KMS-11 (cell line): ENCODE measurements around the gene CERS4.

Source experiments
- H2AFZ ChIP-seq: fragments of 200-600 bp; sonication (generic); 2 replicates; pipeline ENCODE4 v1.6.1; 2016; ENCODE audit warnings: antibody characterized with exemption, mixed run types, low read depth
- H3K27ac ChIP-seq: fragments of 200-600 bp; sonication (generic); 2 replicates; pipeline ENCODE4 v1.6.1; 2016; ENCODE audit warnings: mild to moderate bottlenecking, mixed run types
- H3K27me3 ChIP-seq: fragments of 200-600 bp; sonication (generic); 2 replicates; pipeline ENCODE4 v1.6.1; 2017; ENCODE audit warnings: mild to moderate bottlenecking, low read depth, mixed run types, moderate library complexity; ENCODE audit not compliant: insufficient read depth
- H3K36me3 ChIP-seq: fragments of 200-600 bp; sonication (generic); 2 replicates; pipeline ENCODE4 v1.6.1; 2017; ENCODE audit warnings: mild to moderate bottlenecking, mixed run types; ENCODE audit not compliant: insufficient read depth
- H3K4me1 ChIP-seq: fragments of 200-600 bp; sonication (generic); 2 replicates; pipeline ENCODE4 v1.6.1; 2016; ENCODE audit warnings: mild to moderate bottlenecking, low read depth, mixed run types; ENCODE audit not compliant: poor library complexity, severe bottlenecking
- H3K4me2 ChIP-seq: fragments of 200-600 bp; sonication (generic); 2 replicates; pipeline ENCODE4 v1.7.0; 2016; ENCODE audit warnings: mild to moderate bottlenecking, mixed run types
- H3K4me3 ChIP-seq: fragments of 200-600 bp; sonication (generic); IDR thresholded peaks from 2 replicates; pipeline ENCODE4 v1.6.1; 2017; ENCODE audit warnings: low read depth, low read length, mixed read lengths; ENCODE audit not compliant: insufficient read depth
- H3K79me2 ChIP-seq: fragments of 200-600 bp; sonication (generic); 2 replicates; pipeline ENCODE4 v1.6.1; 2016; ENCODE audit warnings: low read depth, mixed run types; ENCODE audit not compliant: insufficient read depth
- H3K9ac ChIP-seq: fragments of 200-600 bp; sonication (generic); 2 replicates; pipeline ENCODE4 v1.6.1; 2016; ENCODE audit warnings: mild to moderate bottlenecking, mixed run types
- H4K20me1 ChIP-seq: fragments of 200-600 bp; sonication (generic); 2 replicates; pipeline ENCODE4 v1.6.1; 2016; ENCODE audit warnings: mild to moderate bottlenecking, mixed run types; ENCODE audit not compliant: insufficient read depth
- CTCF ChIP-seq: fragments of 200-600 bp; sonication (generic); conservative IDR thresholded peaks from 2 replicates; pipeline ENCODE4 v1.6.1; 2017; ENCODE audit warnings: low read depth, mild to moderate bottlenecking, antibody characterized with exemption, low read length, moderate library complexity, mixed read lengths

Gene CERS4

GRCh38 chr19:8240274-8241229 lies 31.4 kb downstream of the CERS4 start:
- H2AFZ ChIP-seq, result no peak overlapping the region
- H3K27ac ChIP-seq, result no peak overlapping the region
- H3K4me1 ChIP-seq, result no peaks in the 10 kb centered on the region
- H3K79me2 ChIP-seq, result no peaks in the 10 kb centered on the region
- no peak overlapping the region for H3K4me3 ChIP-seq
- H3K4me2 ChIP-seq, result no peak overlapping the region
- H3K27me3 ChIP-seq, result peaks cover 4% of the 10 kb centered on the region; the same call in 1 of the 2 replicates
- no peak for TF ChIP-seq CTCF
- no peak overlapping the region for H3K9ac ChIP-seq
- H4K20me1 ChIP-seq, result no peaks in the 10 kb centered on the region
- H3K36me3 ChIP-seq, result no peaks in the 10 kb centered on the region

- Histone ChIP-seq H2AFZ (no peak overlapping the region), H3K4me1 (no peaks in the 10 kb centered on the region), H3K9ac (no peak overlapping the region), H3K27me3 (peaks cover 7% of the 10 kb centered on the region; the same call in 1 of the 2 replicates), H3K79me2 (no peaks in the 10 kb centered on the region), H4K20me1 (no peaks in the 10 kb centered on the region), H3K27ac (no peak overlapping the region), H3K36me3 (no peaks in the 10 kb centered on the region), H3K4me2 (no peak overlapping the region), H3K4me3 (no peak overlapping the region)
- TF ChIP-seq CTCF, result no peak
These were observed 32.5 kb downstream of the CERS4 start for GRCh38 chr19:8241646-8242045.

GRCh38 chr19:8242211-8242821 lies 33.1 kb downstream of the CERS4 start:
- Histone ChIP-seq H3K4me2 (no peak overlapping the region), H3K4me3 (no peak overlapping the region), H3K9ac (no peak overlapping the region), H3K27ac (no peak overlapping the region), H3K36me3 (no peaks in the 10 kb centered on the region), H3K4me1 (no peaks in the 10 kb centered on the region), H2AFZ (no peak overlapping the region), H3K27me3 (peaks cover 7% of the 10 kb centered on the region; the same call in 1 of the 2 replicates), H3K79me2 (no peaks in the 10 kb centered on the region), H4K20me1 (no peaks in the 10 kb centered on the region)
- TF ChIP-seq CTCF, result no peak

GRCh38 chr19:8243146-8243545 lies 34.0 kb downstream of the CERS4 start:
- H2AFZ ChIP-seq, result no peak overlapping the region

More at GRCh38 chr19:8243146-8243545, 34.0 kb downstream of the CERS4 start:
- Histone ChIP-seq H3K9ac (no peak overlapping the region), H3K79me2 (no peaks in the 10 kb centered on the region), H3K36me3 (no peaks in the 10 kb centered on the region), H3K4me3 (no peak overlapping the region), H3K4me2 (no peak overlapping the region), H3K27me3 (peaks cover 7% of the 10 kb centered on the region; the same call in 1 of the 2 replicates), H3K27ac (no peak overlapping the region), H4K20me1 (no peaks in the 10 kb centered on the region), H3K4me1 (no peaks in the 10 kb centered on the region)
- no peak for TF ChIP-seq CTCF
